ENCODE measurements around the gene TNFRSF6B.

DNA sequence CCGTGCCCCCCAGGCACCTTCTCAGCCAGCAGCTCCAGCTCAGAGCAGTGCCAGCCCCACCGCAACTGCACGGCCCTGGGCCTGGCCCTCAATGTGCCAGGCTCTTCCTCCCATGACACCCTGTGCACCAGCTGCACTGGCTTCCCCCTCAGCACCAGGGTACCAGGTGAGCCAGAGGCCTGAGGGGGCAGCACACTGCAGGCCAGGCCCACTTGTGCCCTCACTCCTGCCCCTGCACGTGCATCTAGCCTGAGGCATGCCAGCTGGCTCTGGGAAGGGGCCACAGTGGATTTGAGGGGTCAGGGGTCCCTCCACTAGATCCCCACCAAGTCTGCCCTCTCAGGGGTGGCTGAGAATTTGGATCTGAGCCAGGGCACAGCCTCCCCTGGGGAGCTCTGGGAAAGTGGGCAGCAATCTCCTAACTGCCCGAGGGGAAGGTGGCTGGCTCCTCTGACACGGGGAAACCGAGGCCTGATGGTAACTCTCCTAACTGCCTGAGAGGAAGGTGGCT lies 960 bp downstream of the TNFRSF6B start:
- TF ChIP-seq EZH2phosphoT487 (IDR thresholded peaks at IDR 0.05; ENCODE audit: borderline replicate concordance), result no peak
- TF ChIP-seq, protein P1, sequence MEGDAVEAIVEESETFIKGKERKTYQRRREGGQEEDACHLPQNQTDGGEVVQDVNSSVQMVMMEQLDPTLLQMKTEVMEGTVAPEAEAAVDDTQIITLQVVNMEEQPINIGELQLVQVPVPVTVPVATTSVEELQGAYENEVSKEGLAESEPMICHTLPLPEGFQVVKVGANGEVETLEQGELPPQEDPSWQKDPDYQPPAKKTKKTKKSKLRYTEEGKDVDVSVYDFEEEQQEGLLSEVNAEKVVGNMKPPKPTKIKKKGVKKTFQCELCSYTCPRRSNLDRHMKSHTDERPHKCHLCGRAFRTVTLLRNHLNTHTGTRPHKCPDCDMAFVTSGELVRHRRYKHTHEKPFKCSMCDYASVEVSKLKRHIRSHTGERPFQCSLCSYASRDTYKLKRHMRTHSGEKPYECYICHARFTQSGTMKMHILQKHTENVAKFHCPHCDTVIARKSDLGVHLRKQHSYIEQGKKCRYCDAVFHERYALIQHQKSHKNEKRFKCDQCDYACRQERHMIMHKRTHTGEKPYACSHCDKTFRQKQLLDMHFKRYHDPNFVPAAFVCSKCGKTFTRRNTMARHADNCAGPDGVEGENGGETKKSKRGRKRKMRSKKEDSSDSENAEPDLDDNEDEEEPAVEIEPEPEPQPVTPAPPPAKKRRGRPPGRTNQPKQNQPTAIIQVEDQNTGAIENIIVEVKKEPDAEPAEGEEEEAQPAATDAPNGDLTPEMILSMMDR (conservative IDR thresholded peaks at IDR 0.05; ENCODE audit: low read length), result no peak

All from Loucy (cell line).